ENCODE data around the gene STAT3.

DNA sequence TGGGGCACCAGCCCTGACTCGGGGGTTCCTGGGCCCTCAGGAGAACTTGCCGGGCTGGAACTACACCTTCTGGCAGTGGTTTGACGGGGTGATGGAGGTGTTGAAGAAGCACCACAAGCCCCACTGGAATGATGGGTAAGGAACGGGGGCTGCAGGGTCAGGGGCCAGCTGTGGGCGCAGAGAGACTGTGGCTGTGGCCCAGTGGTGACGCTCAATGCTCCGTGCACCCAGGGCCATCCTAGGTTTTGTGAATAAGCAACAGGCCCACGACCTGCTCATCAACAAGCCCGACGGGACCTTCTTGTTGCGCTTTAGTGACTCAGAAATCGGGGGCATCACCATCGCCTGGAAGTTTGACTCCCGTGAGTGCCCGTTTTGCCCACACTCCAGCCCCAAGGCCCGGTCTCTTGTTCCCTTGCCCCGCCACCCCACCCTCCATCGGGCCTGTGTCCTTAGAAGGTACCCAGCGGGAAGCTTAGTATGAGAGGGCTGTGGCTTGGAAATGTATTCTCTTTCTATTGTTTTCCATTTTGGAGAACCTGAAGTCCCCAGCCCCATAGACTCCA, 80.8 kb downstream of the STAT3 start:
- TF ChIP-seq EGR1 (IDR thresholded peaks at IDR 0.05): no peak
- no peak for TF ChIP-seq TAF1 (IDR thresholded peaks at IDR 0.05; ENCODE audit: low read depth)
- TF ChIP-seq CREB1 (IDR thresholded peaks at IDR 0.05; ENCODE audit: low read depth): no peak
- TF ChIP-seq CEBPB (IDR thresholded peaks at IDR 0.05): no peak
- TF ChIP-seq, protein P1, sequence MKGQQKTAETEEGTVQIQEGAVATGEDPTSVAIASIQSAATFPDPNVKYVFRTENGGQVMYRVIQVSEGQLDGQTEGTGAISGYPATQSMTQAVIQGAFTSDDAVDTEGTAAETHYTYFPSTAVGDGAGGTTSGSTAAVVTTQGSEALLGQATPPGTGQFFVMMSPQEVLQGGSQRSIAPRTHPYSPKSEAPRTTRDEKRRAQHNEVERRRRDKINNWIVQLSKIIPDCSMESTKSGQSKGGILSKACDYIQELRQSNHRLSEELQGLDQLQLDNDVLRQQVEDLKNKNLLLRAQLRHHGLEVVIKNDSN (IDR thresholded peaks at IDR 0.05): no peak
- no peak for TF ChIP-seq EP300 (IDR thresholded peaks at IDR 0.05; ENCODE audit: borderline replicate concordance)
- TF ChIP-seq REST (IDR thresholded peaks at IDR 0.05; ENCODE audit: low read depth): no peak

All from Ishikawa (cell line).